Peyer's patch (tissue), 4 donors: ENCODE data around the gene ZNF132.

Experiments
- POLR2A ChIP-seq, 2 donors: fragments of 450-650 bp; IDR thresholded peaks; one replicate each; pipeline ENCODE4 v1.5.1; 2017; ENCODE audit warnings: antibody characterized with exemption in 2 of 2, mild to moderate bottlenecking in 2 of 2, moderate library complexity in 2 of 2
- TF ChIP-seq, protein P1 (sequence below), 6 experiments: fragments of 450-650 bp in 4 of 6; fragments of 200-600 bp in 2 of 6; sonication (generic) in 1 of 6; IDR thresholded peaks; one replicate each; pipeline ENCODE4 v1.5.1; 2017 to 2019; ENCODE audit warnings: antibody characterized with exemption in 6 of 6, mild to moderate bottlenecking in 3 of 6, moderate library complexity in 1 of 6

- TF ChIP-seq POLR2A (IDR thresholded peaks at IDR 0.05) = no peak
- TF ChIP-seq, protein P1, sequence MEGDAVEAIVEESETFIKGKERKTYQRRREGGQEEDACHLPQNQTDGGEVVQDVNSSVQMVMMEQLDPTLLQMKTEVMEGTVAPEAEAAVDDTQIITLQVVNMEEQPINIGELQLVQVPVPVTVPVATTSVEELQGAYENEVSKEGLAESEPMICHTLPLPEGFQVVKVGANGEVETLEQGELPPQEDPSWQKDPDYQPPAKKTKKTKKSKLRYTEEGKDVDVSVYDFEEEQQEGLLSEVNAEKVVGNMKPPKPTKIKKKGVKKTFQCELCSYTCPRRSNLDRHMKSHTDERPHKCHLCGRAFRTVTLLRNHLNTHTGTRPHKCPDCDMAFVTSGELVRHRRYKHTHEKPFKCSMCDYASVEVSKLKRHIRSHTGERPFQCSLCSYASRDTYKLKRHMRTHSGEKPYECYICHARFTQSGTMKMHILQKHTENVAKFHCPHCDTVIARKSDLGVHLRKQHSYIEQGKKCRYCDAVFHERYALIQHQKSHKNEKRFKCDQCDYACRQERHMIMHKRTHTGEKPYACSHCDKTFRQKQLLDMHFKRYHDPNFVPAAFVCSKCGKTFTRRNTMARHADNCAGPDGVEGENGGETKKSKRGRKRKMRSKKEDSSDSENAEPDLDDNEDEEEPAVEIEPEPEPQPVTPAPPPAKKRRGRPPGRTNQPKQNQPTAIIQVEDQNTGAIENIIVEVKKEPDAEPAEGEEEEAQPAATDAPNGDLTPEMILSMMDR (IDR thresholded peaks at IDR 0.05) = no peak
These were observed 39.5 kb downstream of the ZNF132 start for GRCh38 chr19:58400316-58400915.
